ENCODE measurements around the gene PLCB2. TPM values are rescaled to one million over a fixed set of nuclear protein-coding genes. Genes with fewer than 3 reads are reported as not detected.

Gene PLCB2
- polyA plus RNA-seq, 1 donor from 2014 or later: 7.4 TPM

DNA sequence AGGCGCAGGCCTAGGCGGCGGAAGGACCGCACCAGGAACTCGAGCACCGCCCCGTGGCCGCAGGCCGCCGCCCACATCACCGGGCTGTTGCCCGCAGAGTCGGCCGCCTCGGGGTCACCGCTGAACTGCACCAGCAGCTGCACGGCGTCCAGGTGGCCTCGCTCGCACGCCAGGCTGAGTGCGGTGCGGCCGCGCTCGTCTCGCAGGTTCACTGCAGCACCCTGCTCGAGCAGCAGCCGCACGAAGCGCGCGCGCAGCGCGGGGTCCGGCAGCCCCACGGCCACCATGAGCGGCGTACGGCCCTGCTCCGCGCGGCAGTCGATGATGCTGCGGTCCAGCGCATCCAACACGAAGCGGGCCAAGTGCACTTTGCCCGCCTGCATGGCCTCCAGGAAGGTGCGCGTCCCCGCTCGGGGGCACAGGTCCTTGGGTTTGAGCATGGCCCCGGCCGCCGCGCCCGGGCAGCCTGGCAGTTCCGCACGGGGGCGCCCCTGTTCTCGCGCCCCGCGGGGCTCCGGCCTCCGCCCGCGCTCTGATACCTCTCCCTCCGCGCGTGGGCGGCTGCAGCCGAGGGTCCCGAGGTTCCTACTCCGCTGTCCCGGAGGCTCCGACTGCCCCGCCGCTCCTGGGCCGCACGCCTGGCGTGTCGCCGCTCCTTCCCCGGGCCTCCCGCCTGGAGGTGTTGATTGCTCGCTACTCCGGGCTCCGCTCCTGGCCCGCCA, 25.4 kb downstream of the PLCB2 start:
- TF ChIP-seq MXI1 (conservative IDR thresholded peaks at IDR 0.05; ENCODE audit: poor library complexity, severe bottlenecking): peak; percentile 7
- peak; percentile 11 for TF ChIP-seq POLR2AphosphoS5 (IDR thresholded peaks at IDR 0.05)
- TF ChIP-seq, protein P1, sequence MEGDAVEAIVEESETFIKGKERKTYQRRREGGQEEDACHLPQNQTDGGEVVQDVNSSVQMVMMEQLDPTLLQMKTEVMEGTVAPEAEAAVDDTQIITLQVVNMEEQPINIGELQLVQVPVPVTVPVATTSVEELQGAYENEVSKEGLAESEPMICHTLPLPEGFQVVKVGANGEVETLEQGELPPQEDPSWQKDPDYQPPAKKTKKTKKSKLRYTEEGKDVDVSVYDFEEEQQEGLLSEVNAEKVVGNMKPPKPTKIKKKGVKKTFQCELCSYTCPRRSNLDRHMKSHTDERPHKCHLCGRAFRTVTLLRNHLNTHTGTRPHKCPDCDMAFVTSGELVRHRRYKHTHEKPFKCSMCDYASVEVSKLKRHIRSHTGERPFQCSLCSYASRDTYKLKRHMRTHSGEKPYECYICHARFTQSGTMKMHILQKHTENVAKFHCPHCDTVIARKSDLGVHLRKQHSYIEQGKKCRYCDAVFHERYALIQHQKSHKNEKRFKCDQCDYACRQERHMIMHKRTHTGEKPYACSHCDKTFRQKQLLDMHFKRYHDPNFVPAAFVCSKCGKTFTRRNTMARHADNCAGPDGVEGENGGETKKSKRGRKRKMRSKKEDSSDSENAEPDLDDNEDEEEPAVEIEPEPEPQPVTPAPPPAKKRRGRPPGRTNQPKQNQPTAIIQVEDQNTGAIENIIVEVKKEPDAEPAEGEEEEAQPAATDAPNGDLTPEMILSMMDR (IDR thresholded peaks at IDR 0.05; ENCODE audit: poor library complexity, severe bottlenecking): peak; percentile 64
- TF ChIP-seq EZH2 (IDR thresholded peaks at IDR 0.05; ENCODE audit: borderline replicate concordance, insufficient read depth, low read length, poor library complexity, severe bottlenecking): no peak
- TF ChIP-seq RAD21 (conservative IDR thresholded peaks at IDR 0.05): peak; percentile 19
- peak; percentile 46 for TF ChIP-seq SMC3 (conservative IDR thresholded peaks at IDR 0.05; ENCODE audit: poor library complexity)
- Histone ChIP-seq H3K79me2 (replicated peaks; ENCODE audit: insufficient read depth, low read length) (no peaks in the 10 kb centered on the region), H3K9me3 (ENCODE audit: low read length) (no peaks in the 10 kb centered on the region), H4K20me1 (ENCODE audit: insufficient read depth) (no peaks in the 10 kb centered on the region), H3F3A (ENCODE audit: insufficient read depth, low read length, poor library complexity, severe bottlenecking) (no peaks in the 10 kb centered on the region), H3K4me3 (ENCODE audit: low read length) (peak overlapping the region; percentile 63), H3K4me2 (ENCODE audit: low read length) (no peak overlapping the region), H3K9ac (ENCODE audit: low read length) (peak overlapping the region; percentile 39), H3K9me2 (ENCODE audit: insufficient read depth, low read length) (no peaks in the 10 kb centered on the region), H3K27me3 (ENCODE audit: insufficient read depth, low read depth, low read length) (peaks cover 62% of the 10 kb centered on the region), H2AFZ (ENCODE audit: low read depth, low read length) (no peak overlapping the region), H3K27ac (ENCODE audit: low read length) (no peak overlapping the region), H3K36me3 (ENCODE audit: insufficient read depth, low read length) (no peaks in the 10 kb centered on the region)

DNA sequence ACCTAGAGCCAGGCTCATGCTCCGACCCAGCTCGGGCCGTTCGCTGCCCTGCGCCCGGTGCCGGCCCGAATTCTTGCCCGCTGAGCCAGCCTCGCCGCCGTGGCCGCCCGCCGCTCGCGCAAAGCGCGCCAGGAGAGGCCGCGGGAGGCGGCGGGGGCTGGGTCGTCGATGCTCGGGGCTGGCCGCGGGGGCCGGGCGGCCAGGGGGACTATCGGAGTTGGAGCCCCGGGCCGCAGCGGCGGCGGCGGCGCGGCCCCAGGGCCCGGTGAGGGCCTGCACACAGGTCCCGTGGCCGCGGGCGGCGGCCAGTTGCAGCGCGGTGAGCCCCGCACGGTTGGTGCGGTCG, 26.0 kb downstream of the PLCB2 start:
- H3K36me3 ChIP-seq (ENCODE audit: insufficient read depth, low read length): no peaks in the 10 kb centered on the region
- peak overlapping the region; percentile 63 for H3K4me3 ChIP-seq (ENCODE audit: low read length)
- H3K27me3 ChIP-seq (ENCODE audit: insufficient read depth, low read depth, low read length): peaks cover 62% of the 10 kb centered on the region
- H3F3A ChIP-seq (ENCODE audit: insufficient read depth, low read length, poor library complexity, severe bottlenecking): no peaks in the 10 kb centered on the region
- H3K9ac ChIP-seq (ENCODE audit: low read length): no peak overlapping the region
- H3K9me3 ChIP-seq (ENCODE audit: low read length): no peaks in the 10 kb centered on the region
- H3K9me2 ChIP-seq (ENCODE audit: insufficient read depth, low read length): no peaks in the 10 kb centered on the region
- no peak overlapping the region for H3K4me2 ChIP-seq (ENCODE audit: low read length)
- no peak for TF ChIP-seq POLR2AphosphoS5 (IDR thresholded peaks at IDR 0.05)
- TF ChIP-seq MXI1 (conservative IDR thresholded peaks at IDR 0.05; ENCODE audit: poor library complexity, severe bottlenecking): no peak
- TF ChIP-seq RAD21 (conservative IDR thresholded peaks at IDR 0.05): no peak
- no peak for TF ChIP-seq TAF1 (IDR thresholded peaks at IDR 0.05; ENCODE audit: low read depth)
- no peak for TF ChIP-seq EP300 (conservative IDR thresholded peaks at IDR 0.05; ENCODE audit: poor library complexity, severe bottlenecking)
- TF ChIP-seq, protein P1 (IDR thresholded peaks at IDR 0.05; ENCODE audit: poor library complexity, severe bottlenecking): no peak
- TF ChIP-seq, protein P2, sequence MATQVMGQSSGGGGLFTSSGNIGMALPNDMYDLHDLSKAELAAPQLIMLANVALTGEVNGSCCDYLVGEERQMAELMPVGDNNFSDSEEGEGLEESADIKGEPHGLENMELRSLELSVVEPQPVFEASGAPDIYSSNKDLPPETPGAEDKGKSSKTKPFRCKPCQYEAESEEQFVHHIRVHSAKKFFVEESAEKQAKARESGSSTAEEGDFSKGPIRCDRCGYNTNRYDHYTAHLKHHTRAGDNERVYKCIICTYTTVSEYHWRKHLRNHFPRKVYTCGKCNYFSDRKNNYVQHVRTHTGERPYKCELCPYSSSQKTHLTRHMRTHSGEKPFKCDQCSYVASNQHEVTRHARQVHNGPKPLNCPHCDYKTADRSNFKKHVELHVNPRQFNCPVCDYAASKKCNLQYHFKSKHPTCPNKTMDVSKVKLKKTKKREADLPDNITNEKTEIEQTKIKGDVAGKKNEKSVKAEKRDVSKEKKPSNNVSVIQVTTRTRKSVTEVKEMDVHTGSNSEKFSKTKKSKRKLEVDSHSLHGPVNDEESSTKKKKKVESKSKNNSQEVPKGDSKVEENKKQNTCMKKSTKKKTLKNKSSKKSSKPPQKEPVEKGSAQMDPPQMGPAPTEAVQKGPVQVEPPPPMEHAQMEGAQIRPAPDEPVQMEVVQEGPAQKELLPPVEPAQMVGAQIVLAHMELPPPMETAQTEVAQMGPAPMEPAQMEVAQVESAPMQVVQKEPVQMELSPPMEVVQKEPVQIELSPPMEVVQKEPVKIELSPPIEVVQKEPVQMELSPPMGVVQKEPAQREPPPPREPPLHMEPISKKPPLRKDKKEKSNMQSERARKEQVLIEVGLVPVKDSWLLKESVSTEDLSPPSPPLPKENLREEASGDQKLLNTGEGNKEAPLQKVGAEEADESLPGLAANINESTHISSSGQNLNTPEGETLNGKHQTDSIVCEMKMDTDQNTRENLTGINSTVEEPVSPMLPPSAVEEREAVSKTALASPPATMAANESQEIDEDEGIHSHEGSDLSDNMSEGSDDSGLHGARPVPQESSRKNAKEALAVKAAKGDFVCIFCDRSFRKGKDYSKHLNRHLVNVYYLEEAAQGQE (IDR thresholded peaks at IDR 0.05; ENCODE audit: borderline replicate concordance): no peak
- TF ChIP-seq EZH2 (IDR thresholded peaks at IDR 0.05; ENCODE audit: borderline replicate concordance, insufficient read depth, low read length, poor library complexity, severe bottlenecking): no peak
- no peak for TF ChIP-seq SMC3 (conservative IDR thresholded peaks at IDR 0.05; ENCODE audit: poor library complexity)
- H4K20me1 ChIP-seq (ENCODE audit: insufficient read depth): no peaks in the 10 kb centered on the region
- H3K27ac ChIP-seq (ENCODE audit: low read length): no peak overlapping the region
- no peak overlapping the region for H2AFZ ChIP-seq (ENCODE audit: low read depth, low read length)
- H3K79me2 ChIP-seq (replicated peaks; ENCODE audit: insufficient read depth, low read length): no peaks in the 10 kb centered on the region
